Lower leg skin (tissue), 3 donors: ENCODE measurements around the gene RIPOR2.
"Not testable (repeated sequence)": the region's sequence is repeated elsewhere in the genome, so short reads cannot be mapped to it uniquely, and the experiment has no call there.

Experiments
- POLR2A ChIP-seq, 2 donors: fragments of 450-650 bp; IDR thresholded peaks; one replicate each; pipeline ENCODE4 v1.6.1; 2016 to 2017; ENCODE audit warnings: antibody characterized with exemption in 2 of 2, mild to moderate bottlenecking in 1 of 2, moderate library complexity in 1 of 2
- TF ChIP-seq, protein P1 (sequence below), 3 donors: fragments of 450-650 bp; IDR thresholded peaks; one replicate each; pipeline ENCODE4 v1.5.1; 2016; ENCODE audit warnings: antibody characterized with exemption in 3 of 3, mild to moderate bottlenecking in 3 of 3, moderate library complexity in 2 of 3

GRCh38 chr6:24754378-24754777 lies 181.4 kb downstream of the RIPOR2 start:
- TF ChIP-seq, protein P1, sequence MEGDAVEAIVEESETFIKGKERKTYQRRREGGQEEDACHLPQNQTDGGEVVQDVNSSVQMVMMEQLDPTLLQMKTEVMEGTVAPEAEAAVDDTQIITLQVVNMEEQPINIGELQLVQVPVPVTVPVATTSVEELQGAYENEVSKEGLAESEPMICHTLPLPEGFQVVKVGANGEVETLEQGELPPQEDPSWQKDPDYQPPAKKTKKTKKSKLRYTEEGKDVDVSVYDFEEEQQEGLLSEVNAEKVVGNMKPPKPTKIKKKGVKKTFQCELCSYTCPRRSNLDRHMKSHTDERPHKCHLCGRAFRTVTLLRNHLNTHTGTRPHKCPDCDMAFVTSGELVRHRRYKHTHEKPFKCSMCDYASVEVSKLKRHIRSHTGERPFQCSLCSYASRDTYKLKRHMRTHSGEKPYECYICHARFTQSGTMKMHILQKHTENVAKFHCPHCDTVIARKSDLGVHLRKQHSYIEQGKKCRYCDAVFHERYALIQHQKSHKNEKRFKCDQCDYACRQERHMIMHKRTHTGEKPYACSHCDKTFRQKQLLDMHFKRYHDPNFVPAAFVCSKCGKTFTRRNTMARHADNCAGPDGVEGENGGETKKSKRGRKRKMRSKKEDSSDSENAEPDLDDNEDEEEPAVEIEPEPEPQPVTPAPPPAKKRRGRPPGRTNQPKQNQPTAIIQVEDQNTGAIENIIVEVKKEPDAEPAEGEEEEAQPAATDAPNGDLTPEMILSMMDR (IDR thresholded peaks at IDR 0.05) = not testable (repeated sequence)
- TF ChIP-seq POLR2A (IDR thresholded peaks at IDR 0.05) = not testable (repeated sequence)
